ENCODE measurements around the gene PCDHGA4.
A peak's percentile ranks its signal among the peaks of the same experiment; 100 is the strongest.
"Not testable (repeated sequence)": the region's sequence is repeated elsewhere in the genome, so short reads cannot be mapped to it uniquely, and the experiment has no call there.

The PCDHGA4 gene

DNA sequence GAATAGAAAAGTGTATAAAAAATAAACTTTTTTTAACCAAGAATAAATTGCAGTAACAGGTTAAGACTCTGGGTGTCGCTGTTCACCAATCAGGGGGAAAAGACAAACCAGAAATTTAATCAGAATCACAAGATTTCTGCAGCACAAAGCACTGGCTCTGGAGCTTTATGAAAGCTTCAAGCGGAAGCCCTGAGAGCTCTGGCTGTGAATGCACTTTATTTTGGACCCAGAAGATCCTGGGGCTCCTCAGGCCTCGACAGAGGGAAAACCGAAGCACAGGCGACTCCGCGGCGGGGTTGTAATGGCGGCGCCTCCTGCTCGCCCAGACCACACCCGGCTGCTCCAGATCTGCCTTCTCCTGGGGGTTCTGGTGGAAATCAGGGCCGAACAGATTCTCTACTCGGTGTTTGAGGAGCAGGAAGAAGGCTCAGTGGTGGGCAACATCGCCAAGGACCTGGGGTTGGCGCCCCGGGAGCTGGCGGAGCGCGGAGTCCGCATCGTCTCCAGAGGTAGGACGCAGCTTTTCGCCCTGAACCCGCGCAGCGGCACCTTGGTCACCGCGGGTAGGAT lies at the start of gene PCDHGA4:
Gene PCDHGA4 (plus strand): TSS at position 122 of the 570 bp plus-strand sequence. CDS start 87 bp downstream, at position 209.
- no peak for DNase-seq

DNA sequence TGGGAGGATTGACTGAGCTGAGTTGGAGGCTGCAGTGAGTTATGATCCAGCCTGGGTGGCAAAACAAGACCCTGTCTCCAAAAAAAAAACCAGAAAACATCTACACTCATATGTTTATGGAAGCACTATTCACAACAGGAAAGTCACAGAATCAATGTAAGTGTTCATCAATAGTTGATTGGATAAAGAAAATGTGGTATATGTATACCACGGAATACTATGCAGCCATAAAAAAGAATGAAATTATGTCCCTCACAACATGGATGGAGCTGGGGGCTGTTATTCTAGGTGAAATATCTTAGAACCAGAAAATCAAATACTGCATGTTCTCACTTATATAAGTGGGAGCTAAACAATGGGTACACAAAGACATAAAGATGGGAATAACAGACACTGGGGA lies 48.2 kb upstream of the PCDHGA4 start:
- no peak for DNase-seq

DNA sequence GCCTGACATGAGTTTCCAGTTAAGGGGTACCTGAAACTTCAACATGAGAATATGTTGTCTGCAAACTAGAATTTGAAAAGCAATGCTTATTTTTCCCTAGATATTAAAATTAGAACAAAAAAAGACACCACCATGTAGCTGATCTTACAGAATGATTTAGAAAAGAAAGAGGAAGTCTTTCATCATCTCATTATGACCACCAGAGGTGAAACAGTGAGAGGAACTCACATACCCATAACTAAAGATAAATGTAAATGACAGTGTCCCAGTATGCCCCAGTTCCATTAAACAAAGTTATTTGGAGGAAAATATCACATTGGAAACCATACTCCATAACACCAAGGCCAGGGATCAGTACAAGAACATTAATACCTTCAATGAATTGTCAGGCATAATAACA lies 41.1 kb upstream of the PCDHGA4 start:
- no peak for DNase-seq

DNA sequence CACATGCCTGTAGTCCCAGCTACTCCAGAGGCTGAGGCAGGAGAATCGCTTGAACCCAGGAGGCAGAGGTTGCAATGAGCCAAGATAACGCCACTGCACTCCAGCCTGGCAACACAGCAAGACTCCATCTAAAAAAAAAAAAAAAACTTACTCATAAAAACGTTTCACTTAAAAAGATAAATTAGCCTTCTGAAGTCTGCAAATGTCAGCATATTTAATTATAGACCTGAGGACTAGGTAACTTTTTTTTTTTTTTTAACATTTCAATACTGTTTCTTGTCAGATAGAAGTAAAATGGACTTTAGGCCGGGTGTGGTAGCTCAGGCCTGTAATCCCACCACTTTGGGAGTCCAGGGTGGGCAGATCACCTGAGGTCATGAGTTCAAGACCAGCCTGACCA lies 37.9 kb upstream of the PCDHGA4 start:
- not testable (repeated sequence) for DNase-seq

DNA sequence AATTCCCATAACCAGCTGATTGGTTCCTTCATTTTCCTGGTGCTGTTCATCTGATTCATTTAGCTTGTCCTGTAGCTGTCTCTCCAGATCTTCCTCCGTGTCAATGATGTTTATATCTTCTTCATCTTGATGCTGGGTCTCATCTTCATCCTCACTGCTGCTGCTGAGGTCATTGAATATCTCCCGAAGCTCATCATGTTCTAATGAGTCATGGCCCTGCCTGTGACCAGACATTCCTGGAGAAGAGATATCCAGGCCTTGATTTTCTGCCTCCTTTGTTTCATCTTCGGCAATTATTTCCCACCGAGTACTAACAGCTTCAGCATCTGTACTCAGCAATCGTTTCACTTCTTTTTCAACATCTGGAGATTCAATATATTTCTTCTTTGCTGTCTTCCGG lies 35.6 kb upstream of the PCDHGA4 start:
- DNase-seq = no peak

DNA sequence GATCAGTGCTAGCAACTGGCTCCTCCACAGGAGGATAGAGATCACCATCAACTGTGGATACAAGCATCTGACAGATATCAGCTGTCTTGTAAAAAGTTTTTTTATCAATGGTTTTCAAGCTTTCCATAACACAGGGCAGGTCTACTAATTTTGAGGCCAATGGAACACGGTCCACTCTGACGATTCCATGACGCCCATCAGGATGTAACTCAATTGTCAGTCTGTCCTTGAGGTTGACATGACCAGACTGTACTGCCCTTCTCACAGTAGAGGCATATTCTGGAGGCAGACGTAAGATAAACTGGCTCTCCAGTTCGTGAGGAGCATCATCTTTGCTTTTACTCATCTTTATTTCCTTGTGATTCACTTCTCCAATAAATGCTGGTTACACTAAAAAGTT lies 35.1 kb upstream of the PCDHGA4 start:
- no peak for DNase-seq

DNA sequence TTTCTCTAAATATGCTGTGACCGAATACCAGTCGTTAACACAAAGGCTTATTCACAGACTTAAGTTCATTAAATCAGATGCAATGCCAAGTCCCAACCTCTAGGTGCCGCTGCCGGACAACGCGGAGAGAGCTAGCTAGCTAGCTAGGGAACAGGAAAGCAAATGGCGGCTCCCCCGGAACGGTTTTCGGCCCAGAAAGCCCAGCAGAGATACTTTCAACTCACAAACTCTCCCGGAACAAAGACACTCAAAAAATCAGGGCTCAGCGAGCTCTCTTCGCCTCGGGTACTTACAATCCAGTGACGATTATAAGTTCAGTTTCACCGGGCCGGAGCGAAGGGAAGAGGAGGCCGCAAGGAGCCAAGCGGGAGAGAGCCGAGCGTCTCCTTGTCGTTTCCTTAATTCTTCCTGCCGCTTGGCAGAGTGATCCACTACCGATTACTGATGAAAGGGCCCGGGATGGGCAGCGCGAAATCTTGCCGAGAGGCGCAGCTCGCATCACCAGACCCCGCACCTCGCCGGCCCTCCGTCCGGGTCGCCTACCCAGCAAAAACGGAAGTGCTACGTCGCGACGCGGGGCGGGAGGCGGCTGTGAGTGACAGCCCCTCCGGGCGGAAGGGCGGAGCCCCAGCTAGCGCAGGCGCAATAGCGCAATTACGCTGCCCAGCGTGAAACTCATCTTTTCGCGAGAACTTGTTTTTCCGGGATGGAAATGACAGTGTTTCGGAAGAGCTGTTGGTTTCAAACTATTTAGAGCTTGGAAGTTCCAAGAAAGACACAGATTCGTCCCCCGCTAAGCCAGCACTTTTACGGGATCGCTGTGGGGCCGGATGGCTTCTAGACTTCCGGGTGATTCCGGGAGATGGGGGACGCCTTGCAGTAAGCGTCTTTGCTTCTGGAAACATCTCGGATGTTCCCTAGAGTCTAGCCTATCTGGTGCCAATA lies 34.3 kb upstream of the PCDHGA4 start, which contains the start of gene TAF7:
Gene TAF7 (minus strand): TSS at position 560 of the 945 bp plus-strand sequence. CDS start 740 bp downstream, outside the sequence.
- peak; percentile 68 for DNase-seq

DNA sequence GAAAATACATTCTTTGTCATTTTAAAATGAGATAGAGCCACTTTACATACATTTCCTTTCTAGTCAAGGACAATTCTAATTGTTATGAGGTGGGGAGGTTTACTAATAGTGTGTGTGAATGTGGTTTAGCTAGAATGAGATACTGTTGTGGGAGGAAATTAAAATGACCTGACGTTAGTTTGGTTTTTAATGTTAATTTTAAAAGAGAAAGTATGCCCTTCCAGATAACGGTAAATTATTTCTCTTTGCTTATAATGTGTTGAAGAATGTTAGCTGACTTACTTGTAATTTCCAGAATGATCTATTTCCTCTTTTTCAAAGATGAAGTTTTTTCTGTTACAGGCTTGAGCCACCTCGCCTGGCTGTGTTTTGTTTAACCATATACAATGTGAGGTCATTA lies 32.6 kb upstream of the PCDHGA4 start:
- DNase-seq = no peak

DNA sequence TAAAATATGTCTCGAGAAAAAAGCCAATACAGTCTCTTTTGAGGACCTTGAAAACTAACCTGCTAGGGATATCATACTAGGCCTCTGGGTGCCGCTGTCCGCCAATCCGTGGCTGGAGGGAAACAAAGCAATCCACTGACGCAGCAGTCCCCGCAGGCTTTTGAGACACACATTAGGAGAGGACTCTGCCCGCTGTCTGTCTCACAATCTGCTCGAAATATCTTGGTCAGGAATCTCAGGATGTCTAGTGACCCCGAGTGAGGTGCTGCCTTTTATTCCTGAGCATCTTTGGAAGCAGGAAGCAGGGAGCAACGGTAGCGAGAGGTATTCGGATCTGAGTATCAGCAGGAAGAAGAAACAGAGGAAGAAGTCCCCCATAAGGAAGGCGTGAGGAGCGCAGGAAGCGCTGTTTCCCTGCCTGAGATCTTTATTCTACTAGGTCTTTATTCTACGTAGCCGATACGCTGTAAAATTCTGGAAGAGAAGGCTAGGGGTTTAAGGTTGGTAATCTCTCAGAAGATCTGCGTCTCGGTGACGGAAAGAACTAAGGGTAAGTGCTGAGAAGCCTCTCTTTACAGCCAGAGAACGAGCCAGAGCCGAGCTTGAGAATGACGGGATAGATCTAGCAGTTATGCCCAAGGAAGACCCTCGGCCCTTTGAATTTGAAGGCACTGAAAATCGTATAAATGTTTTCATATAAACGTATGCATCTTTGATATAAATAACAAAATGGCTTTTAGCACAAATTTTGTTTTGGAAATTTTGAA lies 28.6 kb upstream of the PCDHGA4 start:
- DNase-seq = no peak

DNA sequence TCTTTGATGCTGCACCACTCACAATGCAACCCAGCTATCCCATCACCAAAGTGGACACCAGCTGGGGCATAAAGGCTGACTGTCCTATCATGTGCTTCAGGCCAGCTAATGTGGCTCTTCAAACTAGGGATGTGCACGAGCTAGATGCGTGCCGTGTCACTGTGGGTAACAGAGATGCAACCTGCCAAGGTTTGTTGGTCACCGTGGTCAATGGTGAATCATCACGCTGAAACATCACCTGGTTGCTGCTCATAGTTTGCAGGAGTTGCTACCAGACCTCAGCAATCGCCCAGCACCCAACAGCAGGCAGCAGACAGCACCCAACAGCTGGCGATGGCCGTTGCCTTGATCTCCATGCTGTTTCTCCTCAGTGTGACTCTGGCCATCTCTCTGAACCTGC lies 26.6 kb upstream of the PCDHGA4 start:
- DNase-seq = no peak

DNA sequence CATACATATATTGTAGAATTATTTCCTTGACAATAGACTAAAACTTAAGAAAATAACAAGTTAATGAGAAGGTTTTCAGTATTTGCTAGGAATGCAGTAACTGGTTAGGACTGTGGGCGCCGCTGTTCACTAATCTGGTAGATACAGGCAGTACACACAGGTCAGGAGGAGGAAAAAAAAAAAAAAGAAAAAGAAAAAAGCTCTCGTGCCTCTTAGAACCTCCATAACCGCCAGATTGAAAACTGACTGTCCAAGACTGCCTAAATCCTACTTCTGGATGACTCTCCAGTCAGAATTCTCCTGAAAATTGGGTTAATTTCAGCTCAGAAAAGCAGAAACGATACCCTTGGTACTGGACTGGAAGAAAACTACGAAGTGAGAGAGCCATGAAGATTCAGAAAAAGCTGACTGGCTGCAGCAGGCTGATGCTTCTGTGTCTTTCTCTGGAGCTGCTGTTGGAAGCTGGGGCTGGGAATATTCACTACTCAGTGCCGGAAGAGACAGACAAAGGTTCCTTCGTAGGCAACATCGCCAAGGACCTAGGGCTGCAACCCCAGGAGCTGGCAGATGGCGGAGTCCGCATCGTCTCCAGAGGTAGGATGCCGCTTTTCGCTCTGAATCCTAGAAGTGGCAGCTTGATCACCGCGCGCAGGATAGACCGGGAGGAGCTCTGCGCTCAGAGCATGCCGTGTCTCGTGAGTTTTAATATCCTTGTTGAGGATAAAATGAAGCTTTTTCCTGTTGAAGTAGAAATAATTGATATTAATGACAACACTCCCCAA lies 24.3 kb upstream of the PCDHGA4 start, which contains the start of gene PCDHGA1:
Gene PCDHGA1 (plus strand): TSS at position 216 of the 782 bp plus-strand sequence.
- DNase-seq = peak; percentile 1

DNA sequence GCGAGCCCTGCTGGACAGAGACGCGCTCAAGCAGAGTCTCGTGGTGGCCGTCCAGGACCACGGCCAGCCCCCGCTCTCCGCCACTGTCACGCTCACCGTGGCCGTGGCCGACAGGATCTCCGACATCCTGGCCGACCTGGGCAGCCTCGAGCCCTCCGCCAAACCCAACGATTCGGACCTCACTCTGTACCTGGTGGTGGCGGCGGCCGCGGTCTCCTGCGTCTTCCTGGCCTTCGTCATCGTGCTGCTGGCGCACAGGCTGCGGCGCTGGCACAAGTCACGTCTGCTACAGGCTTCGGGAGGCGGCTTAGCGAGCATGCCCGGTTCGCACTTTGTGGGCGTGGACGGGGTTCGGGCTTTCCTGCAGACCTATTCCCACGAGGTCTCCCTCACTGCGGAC lies 22.2 kb upstream of the PCDHGA4 start:
- not testable (repeated sequence) for DNase-seq

DNA sequence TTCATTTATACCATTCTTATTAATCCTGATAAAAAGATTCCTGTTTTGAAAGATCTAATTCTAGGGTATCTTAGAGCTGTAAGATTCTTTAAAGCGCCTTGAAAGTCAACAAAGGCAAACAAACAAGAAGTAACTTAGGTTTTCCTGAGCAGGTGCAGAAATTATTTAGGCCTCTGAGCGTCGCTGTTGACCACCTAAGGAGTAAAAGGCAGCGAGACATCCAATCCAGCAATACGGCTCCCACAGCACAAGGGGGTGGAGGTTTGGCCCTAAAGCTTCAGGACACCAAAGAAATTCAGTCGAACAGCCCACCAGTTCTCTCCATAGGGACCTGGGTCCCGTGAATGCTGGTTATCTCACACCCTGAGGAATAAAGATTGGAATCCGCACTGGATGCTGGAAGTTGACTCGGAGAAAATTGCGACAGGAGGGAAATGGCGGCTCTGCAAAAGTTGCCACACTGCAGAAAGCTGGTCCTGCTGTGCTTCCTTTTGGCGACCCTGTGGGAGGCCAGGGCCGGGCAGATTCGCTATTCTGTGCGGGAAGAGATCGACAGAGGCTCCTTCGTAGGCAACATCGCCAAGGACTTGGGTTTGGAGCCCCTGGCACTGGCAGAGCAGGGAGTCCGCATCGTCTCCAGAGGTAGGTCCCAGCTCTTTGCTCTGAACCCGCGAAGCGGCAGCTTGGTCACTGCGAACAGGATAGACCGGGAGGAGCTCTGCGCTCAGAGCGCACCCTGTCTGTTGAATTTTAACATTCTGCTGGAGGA lies 16.1 kb upstream of the PCDHGA4 start, which contains the start of gene PCDHGA2:
Gene PCDHGA2 (plus strand): TSS at position 223 of the 769 bp plus-strand sequence.
- DNase-seq = no peak

DNA sequence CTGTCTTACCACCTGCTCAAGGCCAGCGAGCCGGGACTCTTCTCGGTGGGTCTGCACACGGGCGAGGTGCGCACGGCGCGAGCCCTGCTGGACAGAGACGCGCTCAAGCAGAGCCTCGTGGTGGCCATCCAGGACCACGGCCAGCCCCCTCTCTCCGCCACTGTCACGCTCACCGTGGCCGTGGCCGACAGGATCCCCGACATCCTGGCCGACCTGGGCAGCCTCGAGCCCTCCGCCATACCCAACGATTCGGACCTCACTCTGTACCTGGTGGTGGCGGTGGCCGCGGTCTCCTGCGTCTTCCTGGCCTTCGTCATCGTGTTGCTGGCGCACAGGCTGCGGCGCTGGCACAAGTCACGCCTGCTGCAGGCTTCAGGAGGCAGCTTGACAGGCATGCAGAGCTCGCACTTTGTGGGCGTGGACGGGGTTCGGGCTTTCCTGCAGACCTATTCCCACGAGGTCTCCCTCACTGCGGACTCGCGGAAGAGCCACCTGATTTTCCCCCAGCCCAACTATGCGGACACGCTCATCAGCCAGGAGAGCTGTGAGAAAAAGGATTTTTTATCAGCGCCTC lies 14.0 kb upstream of the PCDHGA4 start:
- not testable (repeated sequence) for DNase-seq

DNA sequence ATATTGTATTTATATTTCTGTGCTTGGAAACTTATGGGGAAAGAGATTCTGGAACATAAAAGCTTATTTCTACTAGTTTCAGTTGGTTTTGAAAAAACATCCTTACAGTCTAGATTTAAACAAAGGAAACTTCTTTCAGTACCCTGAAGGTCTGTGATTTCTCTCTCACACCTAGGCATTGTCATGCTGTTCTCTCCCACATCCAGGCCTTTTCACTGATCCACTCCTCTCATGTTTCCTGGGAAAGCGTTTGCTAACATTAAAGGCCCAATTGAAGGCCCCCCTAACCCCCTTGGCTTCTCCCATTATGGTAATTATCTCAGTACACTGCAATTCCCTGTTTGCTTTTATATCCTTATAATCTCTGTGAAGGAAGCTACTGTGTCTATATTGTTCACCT lies 12.0 kb upstream of the PCDHGA4 start:
- DNase-seq = no peak

DNA sequence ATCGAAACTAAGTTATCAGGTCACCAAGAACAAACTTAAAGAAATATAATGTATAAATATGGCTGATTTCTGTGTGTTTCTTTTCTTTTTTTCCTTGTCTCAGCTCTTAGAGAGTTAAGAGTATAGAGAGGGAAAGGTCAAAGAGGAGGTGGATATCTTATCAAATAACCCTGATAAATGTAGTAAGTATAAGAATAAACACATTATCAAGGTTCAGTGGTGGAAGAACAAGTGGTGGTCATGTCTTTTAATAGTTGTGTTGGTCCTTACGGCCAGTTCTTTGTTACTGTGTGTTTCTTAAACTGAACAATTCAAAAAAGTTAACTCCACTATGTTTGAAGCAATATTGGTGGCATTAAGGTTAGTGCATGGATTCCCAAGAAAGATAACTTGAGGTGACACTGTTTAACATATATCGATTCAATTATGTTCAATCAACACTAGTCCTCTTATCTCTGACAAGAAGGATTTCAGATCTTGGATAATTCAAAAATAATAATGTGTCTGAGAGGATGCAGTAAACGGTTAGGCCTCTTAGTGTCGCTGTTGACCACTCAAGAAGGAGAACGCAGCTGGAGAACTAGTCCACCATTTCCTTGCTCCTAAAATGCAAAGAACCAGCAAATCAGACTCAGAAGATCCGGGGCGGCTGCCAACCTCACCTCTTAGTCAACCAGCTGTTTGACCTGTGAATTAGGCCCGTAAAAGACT lies 11.4 kb upstream of the PCDHGA4 start, which contains the start of gene PCDHGA3:
Gene PCDHGA3 (plus strand): TSS at position 588 of the 711 bp plus-strand sequence. CDS start 205 bp downstream, outside the sequence.
- DNase-seq = no peak

DNA sequence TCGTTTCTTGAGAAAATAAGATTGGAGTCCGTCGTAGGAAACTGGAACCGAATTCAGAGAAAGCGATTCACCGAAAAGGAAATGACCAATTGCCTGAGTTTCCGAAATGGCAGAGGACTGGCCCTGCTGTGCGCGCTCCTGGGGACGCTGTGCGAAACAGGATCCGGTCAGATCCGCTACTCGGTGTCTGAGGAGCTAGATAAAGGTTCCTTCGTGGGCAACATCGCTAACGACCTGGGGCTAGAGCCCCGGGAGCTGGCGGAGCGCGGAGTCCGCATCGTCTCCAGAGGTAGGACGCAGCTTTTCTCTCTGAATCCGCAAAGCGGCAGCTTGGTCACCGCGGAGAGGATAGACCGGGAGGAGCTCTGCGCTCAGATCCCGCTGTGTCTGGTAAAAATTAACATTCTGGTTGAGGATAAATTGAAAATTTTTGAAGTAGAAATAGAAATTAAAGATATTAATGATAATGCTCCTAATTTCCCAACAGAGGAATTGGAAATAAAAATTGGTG lies 10.8 kb upstream of the PCDHGA4 start:
- DNase-seq = no peak

DNA sequence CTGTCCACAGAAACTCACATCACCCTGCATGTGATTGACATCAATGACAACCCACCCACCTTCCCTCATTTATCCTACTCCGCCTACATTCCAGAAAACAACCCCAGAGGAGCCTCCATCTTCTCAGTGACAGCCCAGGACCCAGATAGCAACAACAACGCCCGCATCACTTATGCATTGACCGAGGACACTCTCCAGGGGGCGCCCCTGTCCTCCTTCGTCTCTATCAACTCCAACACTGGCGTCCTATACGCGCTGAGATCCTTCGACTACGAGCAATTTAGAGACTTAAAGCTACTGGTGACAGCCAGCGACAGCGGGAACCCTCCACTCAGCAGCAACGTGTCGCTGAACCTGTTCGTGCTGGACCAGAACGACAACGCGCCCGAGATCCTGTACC lies 9.5 kb upstream of the PCDHGA4 start:
- no peak for DNase-seq

DNA sequence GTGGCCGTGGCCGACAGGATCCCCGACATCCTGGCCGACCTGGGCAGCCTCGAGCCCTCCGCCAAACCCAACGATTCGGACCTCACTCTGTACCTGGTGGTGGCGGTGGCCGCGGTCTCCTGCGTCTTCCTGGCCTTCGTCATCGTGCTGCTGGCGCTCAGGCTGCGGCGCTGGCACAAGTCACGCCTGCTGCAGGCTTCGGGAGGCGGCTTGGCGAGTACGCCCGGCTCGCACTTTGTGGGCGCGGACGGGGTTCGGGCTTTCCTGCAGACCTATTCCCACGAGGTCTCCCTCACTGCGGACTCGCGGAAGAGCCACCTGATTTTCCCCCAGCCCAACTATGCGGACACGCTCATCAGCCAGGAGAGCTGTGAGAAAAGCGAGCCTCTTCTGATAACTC lies 8.8 kb upstream of the PCDHGA4 start:
- not testable (repeated sequence) for DNase-seq
